Hepatic stellate cell (primary cell): ENCODE results near the gene NIN.
"Not testable (repeated sequence)": the region's sequence is repeated elsewhere in the genome, so short reads cannot be mapped to it uniquely, and the experiment has no call there.

Experiments used
- DNase-seq: peaks from one replicate; pipeline ENCODE4 v3.0.0; 2011; ENCODE audit warnings: low spot score

NIN gene

GRCh38 chr14:50820786-50821509, 10.0 kb downstream of the NIN start:
- DNase-seq: no peak

- DNase-seq: not testable (repeated sequence)
These were observed 11.7 kb downstream of the NIN start for GRCh38 chr14:50819303-50819702.

GRCh38 chr14:50816395-50817047, 14.4 kb downstream of the NIN start:
- peak; percentile 32 for DNase-seq

- DNase-seq: not testable (repeated sequence)
These were observed 15.4 kb downstream of the NIN start for GRCh38 chr14:50815526-50815925.

GRCh38 chr14:50815058-50815457, 15.9 kb downstream of the NIN start:
- not testable (repeated sequence) for DNase-seq

- DNase-seq: no peak
These were observed 16.8 kb downstream of the NIN start for GRCh38 chr14:50814161-50814560.

- DNase-seq: no peak
These were observed 17.5 kb downstream of the NIN start for GRCh38 chr14:50813544-50813863.

- no peak for DNase-seq
These were observed 18.0 kb downstream of the NIN start for GRCh38 chr14:50812856-50813543.

- no peak for DNase-seq
These were observed 18.8 kb downstream of the NIN start for GRCh38 chr14:50812180-50812579.

- no peak for DNase-seq
These were observed 22.9 kb downstream of the NIN start for GRCh38 chr14:50808053-50808452.

- DNase-seq: no peak
These were observed 24.6 kb downstream of the NIN start for GRCh38 chr14:50806241-50806933.

GRCh38 chr14:50805396-50805795, 25.6 kb downstream of the NIN start:
- DNase-seq: no peak

GRCh38 chr14:50804181-50804721, 26.7 kb downstream of the NIN start:
- DNase-seq: peak; percentile 64

- DNase-seq: no peak
These were observed 29.3 kb downstream of the NIN start for GRCh38 chr14:50801706-50802105.

- no peak for DNase-seq
These were observed 30.9 kb downstream of the NIN start for GRCh38 chr14:50800032-50800431.

- no peak for DNase-seq
These were observed 32.9 kb downstream of the NIN start for GRCh38 chr14:50798048-50798421.

- no peak for DNase-seq
These were observed 33.5 kb downstream of the NIN start for GRCh38 chr14:50797250-50798047.

- no peak for DNase-seq
These were observed 34.6 kb downstream of the NIN start for GRCh38 chr14:50796390-50796789.

- DNase-seq: no peak
These were observed 35.1 kb downstream of the NIN start for GRCh38 chr14:50795909-50796308.

GRCh38 chr14:50795142-50795541, 35.8 kb downstream of the NIN start:
- DNase-seq: no peak

- no peak for DNase-seq
These were observed 36.8 kb downstream of the NIN start for GRCh38 chr14:50794068-50794645.
